HCEC 1CT (cell line): ENCODE measurements around the gene RRP1.
A peak's percentile ranks its signal among the peaks of the same experiment; 100 is the strongest.

Experiments
- DNase-seq: peaks from one replicate; pipeline ENCODE4 v3.0.0-alpha.2; 2017

Gene RRP1

DNA sequence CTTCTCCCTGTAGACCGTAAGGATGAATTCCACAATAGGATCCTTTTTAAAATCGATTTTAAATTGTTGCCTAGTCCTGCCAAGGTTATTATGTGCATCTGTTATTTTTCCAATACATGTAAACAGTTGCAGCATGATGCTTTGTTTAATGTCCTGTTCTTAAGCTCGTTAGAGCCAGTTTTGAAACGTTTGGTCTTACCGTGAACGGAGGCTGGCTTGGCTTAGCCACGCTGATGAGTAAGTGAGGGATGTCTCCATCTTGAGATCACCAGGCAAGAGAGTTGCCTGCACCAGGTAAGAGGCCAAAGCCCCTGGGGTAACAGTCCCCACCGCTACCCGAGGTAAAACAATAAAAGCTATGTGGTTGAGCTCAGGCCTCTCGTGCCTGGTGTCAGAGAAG lies 30.6 kb upstream of the RRP1 start:
- no peak for DNase-seq

- no peak for DNase-seq
Observed at GRCh38 chr21:43759651-43760050, 29.7 kb upstream of the RRP1 start.

- DNase-seq: no peak
Observed at GRCh38 chr21:43760391-43760958, 28.9 kb upstream of the RRP1 start.

DNA sequence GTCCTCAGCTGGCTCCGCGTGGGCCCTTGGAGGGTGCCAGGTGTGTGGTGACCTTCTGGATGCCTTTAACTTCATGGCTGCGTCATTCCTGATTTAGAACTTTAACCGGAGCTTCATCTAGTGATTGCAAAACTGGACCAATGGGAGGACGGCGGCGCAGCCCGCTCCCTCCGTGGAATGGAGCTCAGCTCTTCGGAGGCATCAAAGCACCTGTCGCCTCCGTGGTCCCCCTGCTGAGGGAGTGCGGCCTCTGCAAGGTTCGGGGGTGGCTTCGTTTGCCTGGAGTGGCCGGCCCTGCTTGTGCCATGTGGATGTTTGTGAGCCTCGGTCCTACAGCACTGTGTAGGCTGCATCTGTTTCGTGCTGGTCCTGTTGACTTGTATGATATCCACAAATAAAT lies 27.5 kb upstream of the RRP1 start:
- no peak for DNase-seq

DNA sequence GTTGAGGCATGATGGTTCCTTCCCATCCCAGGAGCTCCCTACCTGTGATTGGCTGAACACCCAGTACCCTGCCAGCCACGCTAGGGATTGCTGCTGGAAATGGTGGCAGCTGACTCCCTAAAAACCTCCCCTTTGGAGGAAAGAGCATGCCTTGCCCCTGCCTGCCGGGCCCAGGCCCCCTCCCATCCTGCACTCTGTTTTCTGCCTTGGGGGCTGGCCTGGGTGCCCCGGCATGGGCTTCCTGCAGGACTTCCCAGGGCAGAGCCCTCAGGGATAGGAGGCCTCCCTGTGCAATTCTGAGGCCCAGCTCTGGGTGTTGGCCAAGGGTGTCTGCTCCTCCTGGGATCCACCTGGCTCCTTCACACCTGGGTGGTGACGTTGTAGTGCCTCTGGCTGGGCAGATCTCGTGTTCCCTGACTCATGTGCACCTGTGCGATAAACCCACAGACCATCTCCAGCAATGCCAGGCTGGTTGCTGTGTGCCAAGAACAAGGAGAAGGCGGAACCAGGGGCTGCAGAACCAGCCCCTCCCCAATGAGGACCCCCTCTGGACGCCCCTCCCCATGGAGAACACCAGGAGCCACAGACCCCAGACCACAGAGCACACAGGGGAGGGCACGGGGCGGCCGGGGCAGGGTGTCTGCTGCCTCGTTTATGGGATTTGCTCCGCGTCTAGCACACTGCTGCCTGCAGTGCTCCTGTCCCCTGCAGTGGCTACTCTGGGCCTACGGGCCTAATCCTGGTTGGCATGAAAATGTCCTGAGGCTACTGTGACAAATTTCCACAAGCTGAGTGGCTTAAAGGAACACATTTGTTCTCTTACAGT lies 26.9 kb upstream of the RRP1 start:
- no peak for DNase-seq

DNA sequence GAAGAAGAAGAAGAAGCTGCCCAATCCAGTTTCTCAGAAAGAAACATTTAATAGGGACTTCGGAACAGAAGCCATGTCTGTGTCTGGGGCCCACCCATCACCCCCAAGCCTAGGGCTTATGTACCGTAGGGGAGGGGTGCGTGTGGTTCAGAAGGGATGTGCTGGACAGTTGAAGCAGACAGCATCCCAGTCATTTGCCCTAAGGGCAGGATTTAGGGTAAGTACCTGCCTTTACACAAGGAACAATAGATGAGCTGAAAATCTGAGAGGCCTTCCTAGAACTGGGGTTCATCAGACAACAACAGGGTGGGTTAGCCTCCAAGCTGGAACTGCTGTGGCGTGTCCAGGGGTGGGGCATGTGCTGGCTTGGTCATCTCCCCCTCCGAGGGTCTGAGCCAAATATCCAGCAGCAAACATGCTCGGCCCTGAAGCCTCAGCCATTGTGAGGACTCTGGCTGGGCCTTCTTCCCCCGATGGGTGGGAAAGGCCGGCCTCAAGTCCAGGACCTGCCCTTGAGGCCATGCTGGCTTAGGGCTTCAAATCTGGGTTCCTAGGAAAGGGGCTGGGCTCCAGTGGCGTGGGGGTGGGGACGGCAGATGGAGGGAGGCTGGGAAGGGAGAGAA lies 25.4 kb upstream of the RRP1 start:
- DNase-seq: no peak

- DNase-seq: no peak
Observed at GRCh38 chr21:43764576-43765495, 24.5 kb upstream of the RRP1 start.

DNA sequence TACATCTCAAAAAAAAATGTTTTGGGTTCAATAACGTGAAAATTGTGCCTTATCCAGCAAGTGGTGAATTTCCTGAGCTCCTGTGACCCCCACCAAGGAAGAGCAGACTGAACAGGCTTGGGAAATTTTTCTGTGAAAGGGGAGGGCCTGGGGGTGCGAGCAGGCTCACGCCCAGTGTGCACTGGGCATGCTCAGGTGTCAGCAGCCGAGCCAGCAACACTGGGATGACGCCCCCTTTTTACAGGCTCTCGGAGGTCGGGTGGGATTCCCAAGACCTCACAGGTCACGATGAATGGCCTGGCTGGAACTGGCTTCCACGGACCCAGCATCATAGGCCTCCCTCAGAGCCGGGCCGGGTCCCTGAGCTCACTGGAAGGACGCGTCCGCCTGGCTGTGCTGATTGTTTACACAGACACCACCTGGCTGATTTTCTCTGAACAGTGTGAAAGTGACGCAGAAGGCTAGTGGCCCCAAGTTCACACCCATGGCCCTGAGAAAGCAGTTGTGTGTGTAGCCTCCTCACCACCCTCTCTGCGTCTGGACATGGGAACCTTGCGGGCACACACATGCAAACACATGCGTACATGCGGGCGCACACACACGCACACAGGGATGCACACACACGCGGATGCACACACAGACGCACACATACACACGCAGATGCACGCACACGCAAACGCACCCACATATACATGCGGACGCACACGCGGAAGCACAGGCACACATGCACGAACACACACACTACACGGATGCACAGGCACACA lies 22.5 kb upstream of the RRP1 start:
- DNase-seq: no peak

- no peak for DNase-seq
Observed at GRCh38 chr21:43767498-43767983, 21.8 kb upstream of the RRP1 start.

- DNase-seq: peak; percentile 74
Observed at GRCh38 chr21:43767984-43768867, 21.2 kb upstream of the RRP1 start.

- DNase-seq: no peak
Observed at GRCh38 chr21:43768868-43769167, 20.6 kb upstream of the RRP1 start.

DNA sequence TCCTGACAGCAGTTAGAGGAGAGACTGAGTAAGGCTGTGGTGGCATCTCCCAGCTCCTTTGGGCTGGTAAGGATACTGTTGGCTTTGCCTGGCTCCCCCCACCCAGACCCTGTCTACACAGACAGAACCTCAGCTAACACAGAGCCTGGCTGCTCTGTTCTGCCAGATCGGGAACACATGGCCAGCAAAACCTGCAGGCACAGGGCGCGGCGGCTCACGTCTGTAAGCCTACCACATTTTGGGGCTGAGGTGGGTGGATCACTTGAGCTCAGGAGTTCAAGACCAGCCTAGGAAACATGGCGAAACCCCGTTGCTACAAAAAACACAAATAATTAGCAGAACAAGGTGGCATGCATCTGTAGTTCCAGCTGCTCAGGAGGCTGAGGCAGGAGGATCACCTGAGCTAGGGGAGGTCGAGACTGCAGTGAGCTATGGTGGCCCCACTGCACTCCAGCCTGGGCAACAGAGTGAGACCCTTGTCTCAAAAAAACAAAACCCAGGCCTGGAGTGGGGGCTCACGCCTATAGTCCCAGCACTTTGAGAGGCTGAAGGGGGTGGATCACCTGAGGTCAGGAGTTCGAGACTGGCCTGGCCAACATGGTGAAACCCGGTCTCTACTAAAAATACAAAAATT lies 19.9 kb upstream of the RRP1 start:
- DNase-seq: no peak

GRCh38 chr21:43770066-43770655 lies 19.2 kb upstream of the RRP1 start:
- DNase-seq: no peak

DNA sequence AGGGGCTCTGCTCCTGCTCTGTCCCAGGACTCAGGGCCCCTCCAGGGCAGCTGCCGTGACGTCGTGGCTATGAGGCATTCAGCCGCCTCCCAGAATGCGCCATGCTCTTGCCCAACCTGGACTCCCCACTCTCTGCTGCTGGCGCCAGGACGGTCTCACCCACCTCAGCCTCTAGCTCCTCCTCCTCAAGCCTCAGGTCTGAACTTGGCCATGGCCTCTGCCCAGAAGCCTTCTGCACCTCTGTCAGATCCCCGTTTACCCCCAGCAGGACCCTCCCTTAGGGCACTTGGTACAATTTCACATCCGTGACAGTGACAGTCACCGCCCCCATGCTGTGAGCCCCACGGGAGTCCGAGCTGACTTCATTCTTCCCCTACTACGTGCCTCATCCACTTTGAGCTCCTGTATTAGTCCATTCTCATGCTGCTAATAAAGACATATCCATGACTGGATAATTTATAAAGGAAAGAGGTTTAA lies 18.1 kb upstream of the RRP1 start:
- no peak for DNase-seq

DNA sequence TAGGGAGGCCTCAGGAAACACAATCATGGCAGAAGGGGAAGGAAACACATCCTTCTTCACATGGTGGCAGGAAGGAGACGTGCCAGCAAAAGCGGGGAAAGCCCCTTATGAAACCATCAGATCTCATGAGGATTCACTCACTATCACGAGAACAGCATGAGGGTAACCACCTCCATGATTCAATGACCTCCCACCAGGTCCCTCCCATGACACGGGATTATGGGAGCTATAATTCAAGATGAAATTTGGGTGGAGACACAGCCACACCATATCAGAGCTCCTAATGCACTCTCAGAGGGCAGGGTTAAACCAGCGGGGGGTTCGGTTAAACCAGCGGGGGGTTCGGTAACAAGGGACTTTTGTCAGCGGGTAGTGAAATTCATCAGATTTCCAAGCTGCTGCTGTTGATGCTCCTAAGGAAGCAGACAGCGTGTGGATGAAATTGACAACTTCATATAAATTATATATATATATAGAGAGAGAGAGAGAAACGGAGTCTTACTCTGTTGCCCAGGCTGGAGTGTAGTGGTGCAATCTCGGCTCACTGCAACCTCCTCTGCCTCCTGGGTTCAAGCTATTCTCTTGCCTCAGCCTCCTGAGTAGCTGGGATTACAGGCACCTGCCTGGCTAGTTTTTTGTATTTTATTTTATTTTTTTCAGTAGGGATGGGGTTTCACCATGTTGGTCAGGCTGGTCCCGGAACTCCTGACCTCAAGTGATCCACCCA lies 17.5 kb upstream of the RRP1 start:
- no peak for DNase-seq

- DNase-seq: no peak
Observed at GRCh38 chr21:43772425-43772821, 17.0 kb upstream of the RRP1 start.

DNA sequence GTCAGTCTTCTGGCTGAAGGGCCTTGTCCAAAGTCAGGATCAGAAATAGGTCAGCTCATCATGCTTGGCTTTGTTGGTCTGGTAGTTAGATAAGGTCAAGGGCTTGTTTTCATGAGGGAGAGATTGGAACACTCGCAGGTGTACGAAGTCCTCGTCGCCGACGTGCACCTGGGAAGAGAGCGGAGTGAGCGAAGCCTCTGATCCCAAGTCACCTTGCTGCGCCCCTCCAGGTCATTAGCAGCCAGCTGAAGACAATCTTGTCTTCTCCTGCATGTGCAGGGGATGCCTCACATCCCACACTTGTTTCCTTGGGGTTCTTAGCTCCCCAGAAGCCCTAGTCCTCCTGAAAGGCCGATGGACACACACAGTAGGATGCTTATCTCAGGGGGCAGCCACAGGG lies 15.2 kb upstream of the RRP1 start:
- no peak for DNase-seq

- DNase-seq: no peak
Observed at GRCh38 chr21:43775190-43775589, 14.2 kb upstream of the RRP1 start.

DNA sequence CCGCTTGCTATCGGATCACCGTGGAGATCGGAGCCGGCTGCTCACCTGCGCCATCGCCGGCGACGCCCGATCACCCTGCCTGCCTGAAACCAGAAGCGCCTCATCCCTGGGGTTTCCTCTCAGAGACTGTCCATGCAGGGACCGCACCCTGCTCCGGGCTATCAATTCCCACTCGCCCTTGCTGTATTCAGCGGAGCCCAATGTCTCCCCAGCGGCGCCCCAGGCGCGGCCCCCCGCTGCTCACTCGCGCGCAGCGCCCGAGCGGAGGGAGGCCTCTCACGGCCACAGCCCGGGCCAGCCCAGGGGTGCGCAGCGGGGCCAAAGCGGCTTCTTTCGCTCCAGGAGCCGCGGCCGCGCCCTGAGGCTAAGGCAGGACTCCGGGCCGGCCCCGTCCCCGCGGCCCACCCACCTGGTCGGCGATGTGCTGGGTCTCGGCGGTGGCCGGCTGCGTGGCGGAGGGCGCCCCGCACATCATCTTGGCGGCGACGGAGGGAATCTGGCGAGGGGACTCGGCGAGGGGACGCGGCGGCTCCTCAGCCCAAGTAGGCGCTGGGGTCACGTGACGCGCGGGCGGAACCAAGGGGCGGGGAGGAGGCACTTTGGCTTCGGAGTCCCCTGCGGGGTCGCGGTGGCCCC lies 13.5 kb upstream of the RRP1 start, which contains the start of gene CSTB:
Gene CSTB (minus strand): TSS at position 514 of the 636 bp plus-strand sequence. CDS start 39 bp downstream, at position 475.
- DNase-seq: peak; percentile 42
